ENCODE measurements around the gene PCDH8.

PCDH8 gene

GRCh38 chr13:52793515-52794061 is 54.9 kb downstream of the PCDH8 start:
- Histone ChIP-seq H3K9me2 (replicated peaks; ENCODE audit: low read depth, low read length) (no peaks in the 10 kb centered on the region), H3F3A (ENCODE audit: low read depth) (no peaks in the 10 kb centered on the region), H3K79me2 (ENCODE audit: insufficient read depth, low read length) (no peaks in the 10 kb centered on the region), H3K9ac (ENCODE audit: low read depth, low read length, poor library complexity, severe bottlenecking) (no peak overlapping the region), H3K4me2 (ENCODE audit: low read depth, low read length, poor library complexity, severe bottlenecking) (no peak overlapping the region), H4K20me1 (ENCODE audit: insufficient read depth, low read length, poor library complexity, severe bottlenecking) (no peaks in the 10 kb centered on the region), H3K4me3 (ENCODE audit: low read length, poor library complexity, severe bottlenecking) (no peak overlapping the region), H3K9me3 (ENCODE audit: insufficient read depth, low read depth, low read length) (no peaks in the 10 kb centered on the region), H2AFZ (ENCODE audit: low read length) (no peak overlapping the region), H3K27me3 (ENCODE audit: insufficient read depth, low read length, poor library complexity, severe bottlenecking) (no peaks in the 10 kb centered on the region), H3K4me1 (ENCODE audit: insufficient read depth, low read length, poor library complexity, severe bottlenecking) (no peaks in the 10 kb centered on the region), H3K36me3 (ENCODE audit: insufficient read depth, low read length) (no peaks in the 10 kb centered on the region)
- no peak for TF ChIP-seq EZH2phosphoT487 (IDR thresholded peaks at IDR 0.05; ENCODE audit: borderline replicate concordance)
- TF ChIP-seq CTCF (conservative IDR thresholded peaks at IDR 0.05; ENCODE audit: low read length) = no peak

Data from Loucy (cell line).